Activated T-helper 1 cell treated with Interleukin-2 at 50 U/mL for 16 hours (primary cell): ENCODE measurements around the gene DDX31.

Experiments
- DNase-seq: peaks from one replicate; pipeline ENCODE4 v3.0.0-alpha.2; 2020; ENCODE audit warnings: low read depth

Gene DDX31

DNA sequence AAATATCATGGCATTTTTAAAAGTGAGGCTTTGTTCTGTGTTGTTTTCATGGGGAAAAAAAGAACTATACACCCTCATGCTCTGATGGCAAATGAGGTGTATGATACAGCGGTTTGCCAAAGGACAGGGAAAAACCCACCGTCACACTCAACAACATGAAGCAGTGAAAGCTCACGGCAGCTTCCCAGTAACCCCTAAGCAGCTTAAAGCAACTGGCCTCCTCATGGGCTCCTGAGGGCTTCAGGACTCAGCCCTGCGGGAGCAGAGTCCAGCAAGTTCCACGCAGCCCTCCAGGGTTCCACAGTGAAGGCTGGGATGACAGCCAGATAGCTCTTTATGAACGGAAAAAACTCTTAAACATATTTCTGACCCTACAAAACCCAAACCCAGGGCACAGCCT lies 74.5 kb downstream of the DDX31 start:
- DNase-seq, result no peak

- no peak for DNase-seq
These were observed 75.4 kb downstream of the DDX31 start for GRCh38 chr9:132594412-132594811.

DNA sequence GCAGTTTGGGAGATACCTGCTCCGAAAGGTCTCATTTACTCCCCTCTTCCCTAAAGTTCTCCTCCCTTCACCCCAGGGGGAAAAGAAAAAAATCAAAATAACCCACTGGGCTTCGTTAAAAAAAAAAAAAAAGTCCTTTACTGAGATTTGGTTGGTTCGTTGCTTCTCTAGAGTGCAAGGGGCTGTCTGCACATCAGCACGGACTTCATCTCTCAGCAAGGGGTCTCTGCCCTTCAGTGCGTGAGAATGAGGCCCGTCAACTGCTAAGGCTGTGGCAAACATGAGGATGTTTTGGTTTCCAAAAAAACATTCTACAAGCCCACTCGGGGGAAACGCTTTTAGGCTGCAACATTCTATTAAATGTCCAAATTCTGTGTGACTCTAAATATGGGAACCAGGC lies 77.3 kb downstream of the DDX31 start:
- no peak for DNase-seq

GRCh38 chr9:132591751-132592314 lies 78.0 kb downstream of the DDX31 start:
- DNase-seq, result no peak

DNA sequence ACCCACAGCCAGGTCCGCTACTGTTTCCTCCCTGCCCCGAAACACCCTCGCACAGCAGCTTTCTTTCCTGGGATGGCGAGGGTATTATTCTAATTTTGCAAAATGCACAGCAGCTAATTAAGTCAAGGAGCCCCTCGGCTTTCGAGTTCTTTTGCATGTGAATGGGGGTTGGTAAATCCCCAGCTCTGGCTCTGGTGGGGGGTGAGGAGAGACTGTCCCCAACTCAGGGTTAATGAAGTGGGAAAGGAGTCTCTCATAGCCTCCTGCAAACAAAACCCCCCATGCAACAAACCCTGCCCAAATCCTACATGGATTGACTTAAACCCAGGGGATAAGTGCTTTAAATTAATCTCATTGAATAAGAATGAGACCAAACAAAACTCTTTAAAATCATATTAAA lies 78.5 kb downstream of the DDX31 start:
- DNase-seq, result no peak

DNA sequence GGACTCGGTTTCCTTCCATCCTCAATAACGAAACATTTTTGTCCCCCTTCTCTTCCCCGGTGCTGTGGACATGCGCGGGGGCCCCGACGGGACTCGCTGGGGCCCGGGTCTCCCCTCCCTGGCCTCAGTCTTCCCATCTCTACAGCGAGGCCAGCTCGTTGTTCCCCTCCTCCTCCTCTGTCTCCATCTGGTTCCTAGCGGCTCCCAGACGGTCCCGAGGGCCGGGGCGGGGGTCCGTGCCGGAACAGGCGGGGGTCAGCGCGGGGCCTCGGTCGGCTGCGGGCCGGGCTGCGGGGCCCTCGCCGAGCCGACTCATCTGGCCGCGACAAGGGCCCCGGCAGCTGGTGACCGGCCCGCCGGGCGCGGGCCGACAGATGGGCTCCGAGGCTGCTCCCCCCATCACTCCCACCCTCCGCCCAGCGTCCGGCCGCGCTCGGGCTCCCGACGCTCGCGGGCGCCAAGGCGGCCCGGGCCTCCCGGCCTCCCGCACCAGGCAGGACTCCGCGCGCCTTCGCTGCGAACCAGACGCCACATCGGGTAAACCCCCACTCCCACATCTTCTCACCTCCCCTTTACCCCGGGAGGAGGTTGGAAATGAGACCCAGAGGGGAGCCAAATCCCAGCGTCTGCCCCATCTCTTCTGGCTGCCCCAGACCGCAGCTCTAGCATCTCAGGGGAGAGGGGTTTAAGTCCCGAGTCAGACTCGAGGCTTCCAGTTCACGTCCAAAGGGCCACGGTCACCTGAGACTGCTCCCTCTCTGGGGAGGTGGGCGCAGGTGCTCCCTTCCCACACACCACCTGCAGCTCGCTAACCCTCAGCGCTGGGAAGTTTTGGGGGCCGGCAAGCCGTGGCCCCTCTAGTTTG lies 79.2 kb downstream of the DDX31 start:
- DNase-seq, result no peak

GRCh38 chr9:132590037-132590317 lies 79.8 kb downstream of the DDX31 start:
- no peak for DNase-seq

DNA sequence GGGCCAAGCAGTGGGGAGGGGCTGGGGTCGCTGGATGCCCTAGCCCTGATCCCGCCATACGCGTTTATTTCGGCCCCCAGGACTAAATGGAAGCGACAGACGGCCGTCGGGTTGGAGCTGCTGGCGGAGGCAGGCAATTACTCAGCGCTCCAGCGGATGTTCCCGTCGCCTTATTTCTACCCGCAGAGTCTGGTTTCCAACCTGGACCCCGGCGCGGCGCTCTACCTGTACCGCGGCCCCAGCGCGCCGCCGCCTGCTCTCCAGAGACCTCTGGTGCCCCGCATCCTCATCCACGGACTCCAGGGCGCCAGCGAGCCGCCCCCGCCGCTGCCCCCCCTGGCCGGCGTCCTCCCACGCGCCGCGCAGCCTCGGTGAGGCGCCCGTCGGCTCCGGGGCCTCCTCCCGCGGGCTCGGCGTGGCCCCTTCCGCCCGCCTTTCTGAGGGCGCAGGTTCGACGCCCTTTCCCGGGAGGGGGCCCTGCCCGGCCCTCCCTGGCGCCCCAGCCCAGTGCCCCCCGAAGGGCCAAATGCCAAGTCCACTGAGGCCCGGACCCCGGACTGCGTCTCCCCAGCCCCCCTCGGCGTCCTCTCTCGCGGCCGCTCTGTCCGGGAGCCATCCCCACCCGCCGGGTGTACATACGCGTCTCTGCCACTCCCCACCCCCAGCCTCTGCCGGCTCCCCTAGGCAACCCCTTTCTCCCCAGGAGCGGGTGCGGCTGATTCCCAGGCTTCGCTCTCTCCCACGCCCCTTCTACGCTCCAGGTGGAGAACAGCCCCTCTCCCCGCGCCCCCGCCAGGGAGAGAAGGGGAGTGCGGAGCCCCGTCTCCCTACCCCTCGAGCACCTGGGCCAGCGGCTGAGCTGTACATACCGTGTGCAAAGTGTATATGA lies 80.4 kb downstream of the DDX31 start:
- no peak for DNase-seq

DNA sequence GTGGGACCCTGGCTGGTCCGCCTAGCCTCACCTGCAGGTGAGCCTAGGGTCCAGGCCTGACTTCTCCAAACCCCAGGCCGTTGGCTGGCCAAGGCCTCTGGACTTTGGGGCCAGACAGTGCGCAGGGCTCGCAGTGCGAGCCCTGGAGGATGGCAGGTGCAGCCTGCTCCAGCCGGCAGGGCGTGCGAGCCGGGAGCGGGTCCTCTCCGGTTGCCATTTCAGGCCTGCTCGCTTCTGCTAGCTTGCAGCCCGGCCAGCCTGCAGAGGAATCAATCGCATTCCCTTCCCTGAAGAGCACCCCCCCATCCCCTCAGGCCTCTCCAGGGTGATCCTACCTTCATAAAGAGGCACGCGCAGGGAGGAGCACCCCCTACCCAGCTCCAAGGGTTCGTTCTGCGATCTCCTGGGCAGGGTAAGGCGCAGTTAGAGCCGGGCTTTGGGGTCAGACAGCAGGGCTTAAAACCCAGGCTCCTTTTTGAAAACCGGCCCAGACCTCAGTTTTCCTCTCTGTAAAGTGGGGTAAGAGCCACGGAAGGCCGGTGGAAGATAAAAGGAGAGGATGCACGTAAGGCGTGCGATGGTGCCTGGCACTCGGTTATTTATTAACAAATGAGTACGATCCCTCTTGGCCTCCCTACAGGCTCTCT lies 81.2 kb downstream of the DDX31 start:
- no peak for DNase-seq

- no peak for DNase-seq
These were observed 81.7 kb downstream of the DDX31 start for GRCh38 chr9:132588098-132588497.

- no peak for DNase-seq
These were observed 82.2 kb downstream of the DDX31 start for GRCh38 chr9:132587592-132587955.

DNA sequence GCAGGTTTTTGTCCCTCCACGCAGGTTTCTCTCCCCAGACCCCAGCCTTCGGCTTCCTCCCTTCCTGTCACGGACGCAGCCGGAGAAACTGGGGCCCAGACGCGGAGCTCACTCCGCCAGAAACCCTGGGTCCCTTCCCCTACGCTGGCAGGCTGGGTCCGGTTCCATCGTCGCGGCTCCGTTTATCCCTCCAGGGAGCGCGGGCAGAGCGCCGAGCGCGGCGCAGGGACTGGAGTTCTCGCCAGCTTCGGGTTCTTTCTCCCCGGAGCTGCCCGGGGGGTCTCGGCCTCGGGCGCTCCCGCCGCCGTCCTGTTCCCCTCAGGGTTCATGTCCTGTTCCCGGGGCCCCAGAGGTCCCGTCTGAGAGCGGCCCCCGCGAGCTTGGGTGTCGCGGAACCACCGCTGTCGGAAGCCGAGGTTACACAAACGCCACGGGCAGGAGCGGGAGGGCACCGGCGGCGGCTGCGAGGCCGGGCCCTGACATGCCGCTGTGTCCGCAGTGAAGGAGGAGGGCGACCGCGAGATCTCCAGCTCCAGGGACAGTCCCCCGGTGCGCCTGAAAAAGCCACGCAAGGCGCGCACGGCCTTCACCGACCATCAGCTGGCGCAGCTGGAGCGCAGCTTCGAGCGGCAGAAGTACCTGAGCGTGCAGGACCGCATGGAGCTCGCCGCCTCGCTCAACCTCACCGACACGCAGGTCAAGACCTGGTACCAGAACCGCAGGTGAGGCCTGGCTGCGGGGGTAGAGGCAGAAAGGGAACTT lies 82.8 kb downstream of the DDX31 start:
- no peak for DNase-seq

DNA sequence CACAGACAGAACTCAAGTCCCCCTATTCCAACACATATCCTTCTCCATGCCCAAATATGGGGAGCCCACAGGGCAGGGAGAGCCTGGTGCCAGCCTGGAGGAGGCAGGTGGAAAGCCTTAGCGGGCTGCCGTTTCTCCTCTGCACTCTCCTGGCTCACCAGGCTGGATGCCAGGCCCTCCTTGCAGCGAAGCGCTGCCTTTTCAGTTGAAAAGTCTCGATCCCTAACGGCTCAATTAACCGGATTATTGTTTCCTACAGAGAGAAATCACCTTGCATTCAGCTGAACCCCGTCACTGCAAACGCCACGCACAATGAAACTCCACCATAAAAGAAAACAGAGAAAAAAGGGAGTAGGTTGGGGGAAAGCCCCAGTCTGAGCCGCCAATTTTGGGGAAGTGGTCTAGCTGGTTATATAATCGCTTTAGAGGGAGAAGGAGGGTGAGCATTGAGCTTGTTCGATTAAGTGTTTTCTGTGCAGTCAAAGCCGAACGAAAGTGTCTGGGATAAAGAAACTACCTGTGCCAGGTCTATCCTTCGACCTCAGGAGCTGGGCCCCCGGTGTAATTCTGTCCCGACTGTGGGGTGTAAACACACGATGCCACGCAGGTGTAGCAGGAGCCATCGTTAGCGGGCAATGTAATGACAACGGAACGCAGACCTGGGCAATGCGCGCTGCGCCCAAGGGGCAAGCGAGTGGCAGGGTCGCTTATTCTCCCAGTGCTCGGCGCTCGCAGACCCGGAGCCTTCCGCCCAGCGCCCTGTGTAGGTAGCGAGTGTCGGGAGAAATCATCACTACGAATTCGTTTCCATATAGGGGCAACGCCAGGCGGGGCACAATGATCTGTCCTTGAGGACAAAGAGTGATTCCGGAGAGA lies 83.6 kb downstream of the DDX31 start:
- no peak for DNase-seq

GRCh38 chr9:132584601-132585560 lies 84.9 kb downstream of the DDX31 start:
- no peak for DNase-seq

DNA sequence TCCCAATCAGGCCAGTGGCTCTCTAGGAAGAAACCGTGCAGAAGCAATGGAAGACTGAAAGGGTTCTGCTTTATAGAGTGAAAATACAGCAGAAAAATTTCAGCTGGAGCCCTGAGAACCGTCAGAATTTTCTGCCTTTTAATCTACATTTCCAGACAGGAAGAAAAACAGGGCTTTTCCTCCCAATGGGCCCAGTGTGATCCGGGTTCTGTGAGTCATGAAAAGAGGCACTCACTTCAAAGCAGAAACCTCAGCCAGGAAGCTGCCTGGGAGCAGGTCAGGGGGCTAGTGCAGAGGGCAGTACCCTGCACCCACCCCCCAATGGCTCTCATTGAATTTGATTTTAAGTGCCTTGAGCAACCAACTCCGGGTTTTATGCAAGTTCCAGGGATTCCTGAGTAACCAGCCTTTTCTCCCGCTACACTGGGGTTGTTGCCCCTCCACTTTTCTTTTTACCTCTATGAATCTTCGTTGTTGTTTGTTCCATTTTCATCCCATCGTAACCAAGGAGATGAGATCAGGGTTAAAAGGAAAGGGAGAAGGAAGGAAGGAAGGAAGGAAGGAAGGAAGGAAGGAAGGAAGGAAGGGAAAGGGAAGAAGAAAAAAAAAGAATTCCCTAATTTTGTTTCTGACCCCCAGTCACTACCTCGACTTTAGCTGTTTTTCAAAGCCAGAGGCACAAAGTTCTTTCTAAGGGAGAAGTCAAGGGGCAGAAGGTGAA lies 86.0 kb downstream of the DDX31 start:
- no peak for DNase-seq

DNA sequence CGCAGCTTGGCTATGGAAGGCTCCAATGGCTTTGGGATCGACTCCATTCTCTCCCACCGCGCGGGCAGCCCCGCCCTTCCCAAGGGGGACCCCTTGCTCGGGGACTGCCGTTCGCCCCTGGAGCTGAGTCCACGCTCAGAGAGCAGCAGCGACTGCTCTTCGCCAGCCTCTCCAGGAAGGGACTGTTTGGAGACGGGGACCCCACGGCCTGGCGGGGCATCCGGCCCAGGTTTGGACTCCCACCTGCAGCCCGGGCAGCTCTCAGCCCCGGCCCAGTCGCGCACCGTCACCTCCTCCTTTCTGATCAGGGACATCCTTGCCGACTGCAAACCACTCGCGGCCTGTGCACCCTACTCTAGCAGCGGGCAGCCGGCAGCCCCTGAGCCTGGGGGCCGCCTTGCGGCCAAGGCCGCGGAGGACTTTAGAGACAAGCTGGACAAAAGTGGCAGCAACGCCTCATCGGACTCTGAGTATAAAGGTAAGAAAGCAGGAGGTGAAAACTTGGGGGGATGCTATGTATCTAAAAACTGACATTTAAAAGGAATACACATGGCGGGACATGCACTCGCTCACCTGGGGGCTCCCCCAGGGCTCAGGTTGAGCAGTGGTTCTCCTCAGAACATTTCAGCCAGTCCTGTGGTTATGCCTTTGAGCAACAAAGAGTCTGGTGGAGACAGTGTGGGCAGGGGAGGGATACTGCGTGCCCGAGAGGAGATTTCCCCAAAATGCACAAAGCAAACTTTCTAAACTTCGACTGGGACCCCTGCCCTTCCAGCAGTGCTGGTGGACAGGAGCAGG lies 86.8 kb downstream of the DDX31 start:
- DNase-seq, result no peak

GRCh38 chr9:132582276-132582785 lies 87.5 kb downstream of the DDX31 start, which contains the start of gene BARHL1:
Gene BARHL1, plus strand, starts transcription at chr9:132582606. Its CDS starts 192 bp downstream, at chr9:132582798.
- no peak for DNase-seq

GRCh38 chr9:132579427-132579798 lies 90.4 kb downstream of the DDX31 start:
- no peak for DNase-seq
